Muscle of arm (tissue), 12 donors: ENCODE data around the gene ZNF587. TPM values are rescaled to one million over a fixed set of nuclear protein-coding genes. Genes with fewer than 3 reads are reported as not detected.
"Not testable (repeated sequence)": the region's sequence is repeated elsewhere in the genome, so short reads cannot be mapped to it uniquely, and the experiment has no call there.

Source experiments
- DNase-seq: peaks from one replicate; pipeline ENCODE4 v3.0.0-alpha.2; 2013
- polyA plus RNA-seq, 12 donors: library from polyadenylated mRNA; unstranded; fragments of 120-200 nt; gene quantifications; one replicate each; pipeline ENCODE4 v1.2.1, GENCODE V29; 2013; ENCODE audit not compliant: insufficient read length in 12 of 12

Gene ZNF587
- polyA plus RNA-seq, 12 donors, result 11.3 to 32.1 (median 19.0) TPM; not detected in 1

DNA sequence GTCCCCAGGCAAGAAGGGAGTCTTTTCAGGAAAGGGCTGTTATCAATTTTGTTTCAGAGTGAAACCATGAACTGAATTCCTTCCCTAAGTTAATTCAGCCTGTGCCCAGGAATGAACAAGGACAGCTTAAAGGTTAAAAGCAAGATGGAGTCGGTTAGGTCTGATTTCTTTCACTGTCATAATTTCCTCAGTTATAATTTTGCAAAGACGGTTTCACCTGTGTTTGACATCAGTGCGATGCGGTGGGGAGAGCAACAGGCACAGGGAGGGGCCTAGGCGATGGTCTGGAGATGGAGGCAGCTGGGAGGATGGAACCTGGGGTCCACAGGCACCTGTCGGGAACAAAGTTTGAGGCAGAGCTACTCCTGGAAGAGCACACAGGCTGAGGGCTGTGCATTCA, 29.1 kb upstream of the ZNF587 start:
- DNase-seq, result no peak

DNA sequence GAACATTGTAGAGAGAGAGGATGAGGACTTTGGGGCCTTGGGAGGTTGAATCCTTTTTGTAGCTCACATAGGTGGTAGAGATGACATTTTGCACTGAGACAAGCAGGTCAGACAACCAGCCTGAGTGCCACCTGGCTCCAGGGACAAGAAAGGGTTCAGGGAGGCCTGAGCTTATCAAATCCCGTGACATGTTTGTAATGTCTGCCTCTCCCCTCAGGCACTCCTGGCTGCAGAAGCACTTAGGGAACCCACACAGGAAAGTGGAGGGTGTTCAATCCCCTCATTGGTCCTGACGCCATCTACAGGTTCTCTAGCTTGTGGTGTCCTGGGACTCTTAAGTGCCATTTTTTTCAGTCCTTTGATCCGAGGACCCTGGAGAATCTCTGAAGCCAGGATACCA, 28.6 kb upstream of the ZNF587 start:
- DNase-seq, result not testable (repeated sequence)

DNA sequence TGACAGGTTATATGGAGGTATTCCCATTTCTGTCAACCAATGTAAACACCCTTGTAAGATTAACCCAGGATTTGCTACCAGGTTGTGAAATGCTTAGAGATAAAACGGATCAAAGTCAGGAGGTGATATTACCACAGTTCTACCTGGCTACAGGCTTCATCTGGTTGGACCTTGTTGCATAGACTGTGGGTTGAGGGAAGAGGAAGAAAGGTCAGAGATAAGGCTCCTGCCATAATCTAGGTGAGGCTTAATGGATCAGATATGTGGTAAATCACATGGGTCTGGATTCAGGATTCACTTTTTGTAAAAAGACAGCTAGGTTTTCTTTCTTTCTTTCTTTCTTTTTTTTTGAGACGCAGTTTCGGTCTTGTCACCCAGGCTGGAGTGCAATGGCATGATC, 28.2 kb upstream of the ZNF587 start:
- DNase-seq, result not testable (repeated sequence)

DNA sequence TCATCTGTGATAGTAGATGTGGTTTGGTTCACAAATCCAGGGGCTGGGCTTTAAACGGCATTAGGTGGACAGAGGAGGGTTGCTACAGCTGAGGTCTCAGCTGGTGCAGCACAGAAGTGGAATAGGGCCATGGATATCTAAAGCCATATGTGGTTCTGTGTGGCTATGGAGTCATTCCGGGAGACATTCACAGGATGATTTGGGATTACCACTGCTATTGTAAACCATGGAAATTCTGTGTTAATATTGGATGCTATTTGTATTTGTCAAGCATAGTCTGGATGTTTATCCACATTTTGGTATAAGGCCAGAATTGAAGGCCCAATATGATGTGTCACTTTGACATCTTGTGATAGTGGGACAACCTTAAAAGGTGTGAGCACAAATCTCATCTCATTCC, 26.5 kb upstream of the ZNF587 start:
- DNase-seq, result not testable (repeated sequence)

DNA sequence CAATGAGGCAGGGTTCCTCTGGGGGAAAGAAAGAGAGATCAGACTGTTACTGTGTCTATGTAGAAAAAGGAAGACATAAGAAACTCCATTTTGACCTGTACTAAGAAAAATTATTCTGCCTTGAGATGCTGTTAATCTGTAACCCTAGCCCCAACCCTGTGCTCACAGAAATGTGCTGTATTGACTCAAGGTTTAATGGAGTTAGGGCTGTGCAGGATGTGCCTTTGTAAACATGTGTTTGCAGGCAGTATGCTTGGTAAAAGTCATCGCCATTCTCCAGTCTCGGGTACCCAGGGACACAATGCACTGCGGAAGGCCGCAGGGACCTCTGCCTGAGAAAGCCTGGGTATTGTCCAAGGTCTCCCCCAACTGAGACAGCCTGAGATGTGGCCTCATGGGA, 26.1 kb upstream of the ZNF587 start:
- DNase-seq, result not testable (repeated sequence)

DNA sequence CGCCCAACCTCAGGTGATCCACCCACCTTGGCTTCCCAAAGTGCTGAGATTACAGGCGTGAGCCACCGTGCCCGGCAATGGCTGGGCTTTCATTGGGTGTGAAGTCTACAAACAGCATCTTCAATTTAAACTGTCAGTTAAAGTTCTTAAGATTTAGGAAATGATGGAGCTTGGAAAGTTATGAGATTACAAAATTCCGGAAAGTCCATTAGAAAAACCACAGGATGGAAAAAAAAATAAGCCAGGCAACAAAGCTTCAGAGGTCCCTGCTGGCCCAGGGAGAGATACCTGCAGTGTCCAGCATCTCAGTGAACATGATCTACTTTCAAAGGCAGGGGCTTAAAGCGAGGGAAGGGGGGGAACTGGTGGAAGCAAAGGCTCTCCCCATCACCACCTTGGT, 24.1 kb upstream of the ZNF587 start:
- DNase-seq, result no peak

DNA sequence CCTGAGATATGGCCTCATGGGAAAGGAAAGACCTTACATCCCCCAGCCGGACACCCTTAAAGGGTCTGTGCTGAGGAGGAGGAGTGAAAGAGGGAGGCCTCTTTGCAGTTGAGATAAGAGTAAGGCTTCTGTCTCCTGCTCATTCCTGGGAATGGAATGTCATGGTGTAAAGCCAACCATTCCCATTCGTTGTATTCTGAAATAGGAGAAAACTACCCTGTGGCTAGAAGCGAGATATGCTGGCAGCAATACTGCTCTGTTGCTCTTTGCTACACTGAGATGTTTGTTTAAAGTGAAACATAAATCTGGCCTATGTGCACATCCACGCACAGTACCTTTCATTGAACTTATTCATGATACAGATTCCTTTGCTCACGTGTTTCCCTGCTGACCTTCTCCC, 20.3 kb upstream of the ZNF587 start:
- no peak for DNase-seq

DNA sequence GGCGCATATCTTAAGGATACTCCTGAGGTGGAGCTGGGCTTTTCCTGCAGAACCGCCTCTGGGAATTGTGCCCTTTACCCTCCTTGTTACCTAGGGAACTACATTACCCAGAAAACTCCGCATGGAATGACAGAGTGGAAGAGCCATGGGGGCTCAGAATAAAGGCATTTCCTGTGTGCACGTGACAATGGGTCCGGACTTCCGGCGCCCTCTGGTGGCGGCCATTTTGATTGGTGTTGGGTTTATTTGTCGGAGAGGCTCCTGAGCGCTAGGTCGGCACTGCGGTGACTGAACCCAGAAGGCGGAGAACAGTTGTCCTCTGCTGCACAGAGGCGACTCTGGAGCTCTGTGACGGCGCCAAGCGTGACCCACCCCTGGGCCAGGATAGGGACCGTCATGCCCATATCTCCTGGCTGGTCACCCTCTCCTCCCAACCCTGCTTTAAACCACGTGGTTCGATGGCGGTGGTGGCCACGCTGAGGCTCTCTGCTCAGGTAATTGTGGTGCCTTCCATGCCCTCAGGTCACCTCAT, 19.5 kb upstream of the ZNF587 start, which contains the start of gene ZNF587B:
Gene ZNF587B, plus strand, starts transcription at position 229 of the 532 bp plus-strand sequence. Its CDS starts 230 bp downstream, at position 459.
- peak; percentile 43 for DNase-seq

DNA sequence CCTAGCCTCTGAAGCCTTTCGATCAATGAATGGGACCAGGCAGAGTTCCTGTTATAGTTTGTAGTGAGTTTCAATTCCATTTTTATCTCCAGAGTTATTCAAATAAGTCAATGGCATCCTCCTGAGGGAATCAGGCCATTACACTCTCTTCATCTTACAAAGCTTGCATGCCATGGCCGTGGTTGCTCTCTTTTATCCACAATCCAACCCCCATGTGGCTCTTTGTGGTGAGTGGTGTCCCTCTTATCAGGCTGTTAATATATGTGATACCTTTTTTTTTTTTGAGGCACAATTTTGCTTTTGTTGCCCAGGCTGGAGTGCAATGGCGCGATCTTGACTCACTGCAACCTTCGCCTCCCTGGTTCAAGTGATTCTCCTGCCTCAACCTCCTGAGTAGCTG, 12.7 kb upstream of the ZNF587 start:
- not testable (repeated sequence) for DNase-seq

DNA sequence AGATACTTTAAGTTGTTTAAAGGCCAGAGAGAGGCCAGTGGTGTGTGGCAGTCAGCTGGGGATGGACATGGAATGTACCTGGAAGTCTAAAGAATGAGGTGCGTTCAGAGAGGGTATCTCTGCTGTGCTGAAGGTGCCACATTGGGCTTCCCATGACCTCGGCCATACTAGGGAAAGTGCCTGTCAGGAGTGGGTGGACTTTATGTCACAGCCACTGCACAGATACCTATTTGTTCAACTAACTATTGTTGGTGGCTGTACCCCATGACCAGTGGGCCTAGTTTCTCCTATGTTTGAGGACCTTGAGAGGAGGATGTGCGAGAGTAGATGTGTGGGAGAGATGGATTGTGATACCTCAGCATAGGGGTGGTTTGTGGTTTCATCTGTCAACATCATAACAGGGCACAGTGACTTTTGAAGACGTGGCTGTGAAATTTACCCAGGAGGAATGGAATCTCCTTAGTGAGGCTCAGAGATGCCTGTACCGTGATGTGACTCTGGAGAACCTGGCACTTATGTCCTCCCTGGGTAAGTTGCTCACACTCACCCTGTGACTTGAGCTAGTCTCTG, 11.0 kb upstream of the ZNF587 start:
- DNase-seq, result not testable (repeated sequence)

DNA sequence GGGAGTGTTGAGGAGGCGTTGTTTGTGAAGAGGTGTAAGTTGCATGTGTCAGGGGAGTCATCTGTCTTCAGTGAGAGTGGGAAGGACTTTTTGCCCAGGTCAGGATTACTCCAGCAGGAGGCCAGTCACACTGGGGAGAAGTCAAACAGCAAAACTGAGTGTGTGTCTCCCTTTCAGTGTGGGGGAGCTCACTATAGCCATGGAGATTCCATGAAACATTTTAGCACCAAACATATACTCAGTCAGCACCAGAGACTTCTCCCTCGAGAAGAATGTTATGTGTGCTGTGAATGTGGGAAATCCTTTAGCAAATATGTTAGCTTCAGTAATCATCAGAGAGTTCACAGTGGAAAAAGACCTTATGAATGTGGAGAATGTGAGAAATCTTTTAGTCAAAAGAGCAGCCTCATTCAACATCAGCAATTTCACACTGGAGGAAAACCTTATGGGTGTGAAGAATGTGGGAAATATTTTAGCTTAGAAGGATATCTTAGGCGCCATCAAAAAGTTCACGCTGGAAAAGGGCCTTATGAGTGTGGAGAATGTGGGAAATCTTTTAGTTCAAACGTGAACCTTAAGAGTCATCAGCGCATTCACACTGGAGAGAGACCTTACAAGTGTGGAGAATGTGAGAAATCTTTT, 8.4 kb upstream of the ZNF587 start:
- no peak for DNase-seq

DNA sequence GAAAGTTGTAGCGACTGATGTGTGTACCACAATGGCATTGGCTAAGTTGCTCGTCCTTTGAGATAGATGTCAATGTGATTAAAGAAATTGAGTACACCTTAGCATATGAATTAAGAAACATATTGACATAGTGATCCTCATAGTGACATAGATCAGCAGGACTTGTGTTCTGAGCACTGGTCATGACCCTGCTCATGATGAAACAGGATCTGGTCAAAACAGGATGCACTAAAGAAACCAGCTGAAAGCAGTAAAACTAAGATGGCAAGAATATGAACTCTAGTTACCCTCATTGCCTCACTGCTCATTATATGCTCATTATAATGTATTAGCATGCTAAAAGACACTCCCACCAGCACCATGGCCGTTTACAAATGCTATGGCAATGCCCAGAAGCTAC, 2.5 kb upstream of the ZNF587 start:
- not testable (repeated sequence) for DNase-seq

DNA sequence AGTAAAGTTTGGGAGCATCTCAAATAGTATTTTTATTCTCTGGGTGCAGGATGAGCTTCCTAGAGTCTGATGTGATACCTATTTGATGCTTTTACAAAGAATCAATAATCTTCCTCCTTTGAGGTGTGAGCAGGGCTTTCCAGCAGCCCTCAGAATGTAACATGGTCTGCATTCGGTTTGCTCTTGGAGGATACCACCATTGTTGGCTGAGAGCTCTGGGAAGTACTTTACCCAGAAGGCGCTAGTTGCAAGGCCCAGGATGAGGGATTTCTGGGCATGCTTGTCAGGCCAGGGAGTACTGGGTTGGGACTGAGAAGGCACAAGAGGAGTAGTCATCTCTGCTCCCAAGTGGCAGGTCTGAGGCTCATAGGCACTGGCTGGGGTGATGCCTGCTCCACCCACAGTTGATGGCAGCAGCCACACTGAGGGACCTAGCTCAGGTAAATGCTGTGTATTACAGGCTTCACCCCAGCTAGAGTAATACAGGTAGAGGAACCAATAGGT, 445 bp upstream of the ZNF587 start:
- not testable (repeated sequence) for DNase-seq

DNA sequence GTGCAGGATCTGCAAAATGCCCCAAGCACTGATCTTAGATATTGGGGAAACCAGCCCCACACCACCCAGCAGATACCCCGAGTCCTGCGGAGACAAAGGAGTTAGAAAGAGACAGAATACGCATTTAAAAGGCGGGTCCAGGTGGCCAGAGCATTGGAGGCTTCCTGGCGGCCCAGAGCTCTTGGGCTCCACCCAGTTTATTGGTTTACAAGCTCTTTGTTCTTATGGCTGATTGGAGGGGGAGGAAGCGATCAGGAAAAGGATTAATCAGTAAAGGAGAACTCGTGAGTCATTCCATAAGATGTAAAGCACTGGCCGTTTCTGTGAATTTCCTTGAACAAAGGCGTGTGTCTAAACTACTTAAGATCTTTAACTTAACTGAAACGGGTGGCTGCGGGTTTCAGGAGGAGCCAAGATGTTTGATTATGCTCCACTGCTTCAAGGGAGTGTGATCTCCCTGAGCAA, 926 bp downstream of the ZNF587 start:
- no peak for DNase-seq

DNA sequence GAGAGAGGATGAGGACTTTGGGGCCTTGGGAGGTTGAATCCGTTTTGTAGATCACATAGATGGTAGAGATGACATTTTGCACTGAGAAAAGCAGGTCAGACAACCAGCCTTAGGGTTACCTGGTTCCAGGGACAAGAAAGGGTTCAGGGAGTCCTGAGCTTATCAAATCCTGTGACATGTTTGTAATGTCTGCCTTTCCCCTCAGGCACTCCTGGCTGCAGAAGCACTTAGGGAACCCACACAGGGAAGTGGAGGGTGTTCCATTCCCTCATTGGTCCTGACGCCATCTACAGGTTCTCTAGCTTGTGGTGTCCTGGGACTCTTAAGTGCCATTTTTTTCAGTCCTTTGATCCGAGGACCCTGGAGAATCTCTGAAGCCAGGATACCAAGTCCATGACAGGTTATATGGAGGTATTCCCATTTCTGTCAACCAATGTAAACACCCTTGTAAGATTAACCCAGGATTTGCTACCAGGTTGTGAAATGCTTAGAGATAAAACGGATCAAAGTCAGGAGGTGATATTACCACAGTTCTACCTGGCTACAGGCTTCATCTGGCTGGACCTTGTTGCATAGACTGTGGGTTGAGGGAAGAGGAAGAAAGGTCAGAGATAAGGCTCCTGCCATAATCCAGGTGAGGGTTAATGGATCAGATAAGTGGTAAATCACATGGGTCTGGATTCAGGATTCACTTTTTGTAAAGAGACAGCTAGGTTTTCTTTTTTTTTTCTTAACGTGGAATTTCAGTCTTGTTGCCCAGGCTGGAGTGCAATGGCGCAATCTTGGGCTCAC, 2.3 kb downstream of the ZNF587 start:
- DNase-seq, result not testable (repeated sequence)

DNA sequence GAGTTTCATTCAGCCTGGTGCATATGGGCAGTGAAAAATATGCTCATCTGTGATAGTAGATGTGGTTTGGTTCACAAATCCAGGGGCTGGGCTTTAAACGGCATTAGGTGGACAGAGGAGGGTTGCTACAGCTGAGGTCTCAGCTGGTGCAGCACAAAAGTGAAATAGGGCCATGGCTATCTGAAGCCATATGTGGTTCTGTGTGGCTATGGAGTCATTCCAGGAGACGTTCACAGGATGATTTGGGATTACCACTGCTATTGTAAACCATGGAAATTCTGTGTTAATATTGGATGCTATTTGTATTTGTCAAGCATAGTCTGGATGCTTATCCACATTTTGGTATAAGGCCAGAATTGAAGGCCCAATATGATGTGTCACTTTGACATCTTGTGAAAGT, 4.5 kb downstream of the ZNF587 start:
- not testable (repeated sequence) for DNase-seq

DNA sequence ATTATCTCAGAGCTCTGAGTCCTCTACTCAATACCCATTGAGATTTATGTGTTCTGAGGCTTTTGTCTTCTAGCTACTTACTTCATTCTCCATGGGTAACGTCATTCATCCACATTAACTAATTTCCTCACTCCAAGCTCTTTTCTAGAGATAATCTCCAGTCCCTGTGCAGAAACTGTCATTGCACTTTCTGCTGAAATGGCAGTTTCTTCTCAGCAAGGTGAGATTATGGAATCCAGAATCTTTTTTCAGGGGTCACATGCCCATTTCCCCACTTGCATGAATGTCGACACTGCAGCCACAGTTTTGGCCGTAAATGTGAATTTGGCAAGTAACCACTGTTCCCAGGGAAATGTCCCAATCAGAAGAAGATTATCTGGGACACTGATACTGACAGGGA, 12.7 kb downstream of the ZNF587 start:
- not testable (repeated sequence) for DNase-seq

DNA sequence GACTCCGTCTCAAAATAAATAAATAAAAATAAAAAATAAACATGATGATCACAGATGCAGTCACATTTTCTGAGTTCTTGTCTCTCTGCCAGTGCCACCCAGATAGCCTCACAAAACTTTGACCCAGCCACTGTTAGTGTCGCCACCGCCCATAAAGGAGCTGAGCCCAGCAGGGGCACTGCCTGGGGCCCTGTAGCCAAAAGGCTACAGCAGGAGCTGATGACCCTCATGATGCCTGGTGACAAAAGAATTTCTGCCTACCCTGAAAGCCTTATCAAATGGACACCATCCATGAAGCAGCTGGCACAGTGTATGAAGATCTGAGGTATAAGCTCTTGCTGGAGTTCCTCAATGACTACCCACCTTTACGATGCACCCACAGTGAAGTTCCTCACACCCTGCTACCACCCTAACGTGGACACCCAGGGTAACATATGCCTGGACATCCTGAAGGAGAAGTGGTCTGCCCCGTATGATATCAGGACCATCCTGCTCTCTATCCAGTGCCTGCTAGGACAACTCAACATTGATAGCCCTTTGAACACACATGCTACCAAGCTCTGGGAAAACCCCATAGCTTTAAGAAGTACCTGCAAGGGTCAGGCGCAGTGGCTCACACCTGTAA, 18.3 kb downstream of the ZNF587 start:
- no peak for DNase-seq

DNA sequence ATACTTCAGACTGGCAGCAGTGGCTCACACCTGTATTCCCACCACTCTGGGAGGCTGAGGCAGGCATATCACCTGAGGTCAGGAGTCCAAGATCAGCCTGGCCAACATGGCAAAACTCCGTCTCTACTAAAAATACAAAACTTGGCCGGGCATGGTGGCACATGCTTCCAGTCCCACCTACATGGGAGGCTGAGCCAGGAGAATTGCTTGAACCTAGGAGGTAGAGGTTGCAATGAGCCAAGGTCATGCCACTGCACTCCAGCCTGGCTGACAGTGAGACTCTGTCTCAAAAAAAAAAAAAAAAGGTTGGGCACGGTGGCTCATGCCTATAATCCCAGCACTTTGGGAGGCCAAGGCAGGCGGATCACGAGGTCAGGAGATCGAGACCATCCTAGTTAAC, 20.0 kb downstream of the ZNF587 start:
- DNase-seq, result not testable (repeated sequence)

DNA sequence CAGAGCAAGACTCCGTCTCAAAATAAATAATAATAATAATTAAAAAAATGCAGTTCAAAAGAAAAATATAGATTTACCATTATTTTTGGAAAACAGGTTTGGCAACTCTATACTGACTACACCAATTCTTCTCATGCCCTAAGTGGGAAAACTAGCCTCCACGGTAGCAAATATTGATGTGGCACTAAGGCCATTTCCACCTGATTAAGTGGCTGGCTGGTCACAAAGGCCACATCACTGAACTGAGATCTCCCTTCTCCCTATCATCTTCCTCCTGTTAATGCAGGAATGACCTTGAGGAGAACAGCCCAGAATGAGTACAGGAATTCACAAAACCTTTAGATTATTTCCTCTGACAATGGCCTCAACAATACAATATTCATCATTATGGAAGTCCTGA, 20.6 kb downstream of the ZNF587 start:
- no peak for DNase-seq

DNA sequence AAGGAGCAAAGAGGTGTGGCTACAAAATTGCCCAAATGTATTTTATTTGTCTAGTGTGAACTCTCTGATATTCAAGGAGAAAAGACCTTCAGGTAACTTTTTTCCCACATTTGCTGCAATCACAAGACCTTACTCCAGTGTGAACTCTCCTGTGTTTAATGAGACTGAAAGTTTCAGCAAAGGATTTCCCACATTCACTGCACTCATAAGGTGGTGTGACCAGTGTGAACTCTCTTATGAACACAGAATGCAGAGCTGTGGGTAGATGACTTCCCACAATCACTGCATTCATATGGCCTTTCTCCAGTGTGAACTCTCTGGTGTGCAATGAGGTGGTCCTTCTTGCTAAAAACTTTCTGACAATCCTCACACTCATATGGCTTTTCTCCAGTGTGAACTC, 22.8 kb downstream of the ZNF587 start:
- no peak for DNase-seq
